ENCODE results near the gene TFAP2E. TPM values are rescaled to one million over a fixed set of nuclear protein-coding genes. Genes with fewer than 3 reads are reported as not detected.
A peak's percentile ranks its signal among the peaks of the same experiment; 100 is the strongest.

Gene TFAP2E
- total RNA-seq, 1 donor from 2014 or later = 3.6 TPM

DNA sequence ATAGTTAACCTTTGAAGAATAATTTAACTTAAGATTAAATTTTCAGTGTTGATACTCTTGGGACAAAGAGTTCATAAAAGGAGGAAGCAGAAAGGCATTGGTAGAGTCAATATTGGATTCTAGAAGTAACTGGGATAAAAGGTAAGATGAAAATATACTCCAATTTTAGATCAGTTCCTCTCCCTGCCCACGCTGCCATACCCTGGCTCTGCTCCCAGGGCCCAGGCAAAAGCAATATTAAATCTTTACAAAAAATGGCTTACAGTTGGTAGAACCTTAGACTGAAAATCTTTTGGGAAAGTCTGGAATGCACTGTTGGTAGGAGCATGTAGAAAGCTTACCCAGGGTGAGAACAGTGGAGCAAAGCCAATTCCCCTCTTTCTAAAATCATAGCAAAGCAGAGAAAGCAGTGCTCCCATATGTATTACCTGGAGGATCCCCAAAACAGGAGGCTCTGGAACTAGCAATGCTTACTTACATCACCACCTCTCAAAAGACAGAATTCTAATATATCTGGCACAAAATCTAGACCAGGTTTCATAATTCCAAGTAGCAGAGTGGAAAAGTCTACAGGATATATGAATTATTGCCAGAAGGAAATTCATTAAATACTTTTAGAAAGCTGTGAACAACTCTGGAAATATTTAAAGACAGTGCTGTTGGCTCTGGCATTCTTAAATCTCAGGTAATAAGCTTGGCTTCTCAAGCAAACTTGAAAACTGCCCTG, 40.5 kb upstream of the TFAP2E start:
- Mint-ChIP-seq H3K4me1 (ENCODE audit: unreplicated experiment) (peaks cover 9% of the 10 kb centered on the region), H3K36me3 (ENCODE audit: low read depth, unreplicated experiment) (peaks cover 25% of the 10 kb centered on the region), H3K27me3 (ENCODE audit: unreplicated experiment) (no peaks in the 10 kb centered on the region), H3K4me3 (ENCODE audit: unreplicated experiment) (no peak overlapping the region), H3K27ac (ENCODE audit: unreplicated experiment) (no peak overlapping the region), H3K9me3 (ENCODE audit: unreplicated experiment) (no peaks in the 10 kb centered on the region)
- DNase-seq (ENCODE audit: low spot score) = no peak
- TF ChIP-seq, protein P1, sequence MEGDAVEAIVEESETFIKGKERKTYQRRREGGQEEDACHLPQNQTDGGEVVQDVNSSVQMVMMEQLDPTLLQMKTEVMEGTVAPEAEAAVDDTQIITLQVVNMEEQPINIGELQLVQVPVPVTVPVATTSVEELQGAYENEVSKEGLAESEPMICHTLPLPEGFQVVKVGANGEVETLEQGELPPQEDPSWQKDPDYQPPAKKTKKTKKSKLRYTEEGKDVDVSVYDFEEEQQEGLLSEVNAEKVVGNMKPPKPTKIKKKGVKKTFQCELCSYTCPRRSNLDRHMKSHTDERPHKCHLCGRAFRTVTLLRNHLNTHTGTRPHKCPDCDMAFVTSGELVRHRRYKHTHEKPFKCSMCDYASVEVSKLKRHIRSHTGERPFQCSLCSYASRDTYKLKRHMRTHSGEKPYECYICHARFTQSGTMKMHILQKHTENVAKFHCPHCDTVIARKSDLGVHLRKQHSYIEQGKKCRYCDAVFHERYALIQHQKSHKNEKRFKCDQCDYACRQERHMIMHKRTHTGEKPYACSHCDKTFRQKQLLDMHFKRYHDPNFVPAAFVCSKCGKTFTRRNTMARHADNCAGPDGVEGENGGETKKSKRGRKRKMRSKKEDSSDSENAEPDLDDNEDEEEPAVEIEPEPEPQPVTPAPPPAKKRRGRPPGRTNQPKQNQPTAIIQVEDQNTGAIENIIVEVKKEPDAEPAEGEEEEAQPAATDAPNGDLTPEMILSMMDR (IDR thresholded peaks at IDR 0.05; ENCODE audit: unreplicated experiment) = no peak

DNA sequence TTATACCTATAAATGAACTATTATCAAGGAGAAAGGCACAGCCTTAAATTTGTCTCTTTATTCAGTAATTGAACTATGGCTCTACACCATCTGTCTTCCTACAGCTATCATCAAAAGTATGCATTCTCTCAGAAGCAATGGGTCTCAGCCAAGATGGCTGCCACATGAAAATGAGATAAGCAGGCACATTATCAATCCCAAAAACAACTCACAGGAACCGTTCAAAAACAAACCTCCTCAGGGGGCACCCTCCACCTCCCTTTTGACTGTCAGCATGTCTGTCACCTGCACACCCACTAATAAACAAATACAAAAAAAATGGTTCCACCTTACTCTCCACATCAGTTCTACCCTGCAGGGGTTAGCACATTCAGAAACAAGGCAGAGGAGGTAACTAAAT, 39.5 kb upstream of the TFAP2E start:
- H3K4me1 Mint-ChIP-seq (ENCODE audit: unreplicated experiment) = peaks cover 12% of the 10 kb centered on the region
- H3K27me3 Mint-ChIP-seq (ENCODE audit: unreplicated experiment) = no peaks in the 10 kb centered on the region
- TF ChIP-seq, protein P1 (IDR thresholded peaks at IDR 0.05; ENCODE audit: unreplicated experiment) = no peak
- H3K36me3 Mint-ChIP-seq (ENCODE audit: low read depth, unreplicated experiment) = peaks cover 25% of the 10 kb centered on the region
- no peaks in the 10 kb centered on the region for H3K9me3 Mint-ChIP-seq (ENCODE audit: unreplicated experiment)
- no peak for DNase-seq (ENCODE audit: low spot score)
- peak overlapping the region; percentile 4 for H3K27ac Mint-ChIP-seq (ENCODE audit: unreplicated experiment)
- no peak overlapping the region for H3K4me3 Mint-ChIP-seq (ENCODE audit: unreplicated experiment)

DNA sequence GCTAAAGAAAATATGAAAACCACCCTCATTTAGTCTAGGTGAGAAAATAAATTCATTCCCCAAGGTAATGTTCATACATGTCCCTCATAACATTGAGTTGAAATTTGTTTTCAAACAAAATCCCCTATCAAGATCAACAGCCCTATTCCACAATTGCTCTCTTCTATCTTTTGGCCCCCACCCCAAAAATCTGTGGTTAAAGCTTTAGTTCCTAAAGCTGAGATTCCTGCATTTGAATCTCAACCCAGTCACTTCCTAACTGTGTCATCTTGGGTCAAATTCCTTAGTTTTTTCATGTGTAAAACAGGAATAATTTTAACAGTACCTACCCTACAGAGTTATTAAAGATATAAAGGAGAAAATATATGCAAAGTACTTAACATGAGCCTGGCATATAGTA, 37.9 kb upstream of the TFAP2E start:
- H3K9me3 Mint-ChIP-seq (ENCODE audit: unreplicated experiment) = no peaks in the 10 kb centered on the region
- H3K27ac Mint-ChIP-seq (ENCODE audit: unreplicated experiment) = no peak overlapping the region
- no peak overlapping the region for H3K4me3 Mint-ChIP-seq (ENCODE audit: unreplicated experiment)
- peaks cover 16% of the 10 kb centered on the region for H3K36me3 Mint-ChIP-seq (ENCODE audit: low read depth, unreplicated experiment)
- TF ChIP-seq, protein P1 (IDR thresholded peaks at IDR 0.05; ENCODE audit: unreplicated experiment) = no peak
- peaks cover 21% of the 10 kb centered on the region for H3K4me1 Mint-ChIP-seq (ENCODE audit: unreplicated experiment)
- DNase-seq (ENCODE audit: low spot score) = no peak
- H3K27me3 Mint-ChIP-seq (ENCODE audit: unreplicated experiment) = no peaks in the 10 kb centered on the region

DNA sequence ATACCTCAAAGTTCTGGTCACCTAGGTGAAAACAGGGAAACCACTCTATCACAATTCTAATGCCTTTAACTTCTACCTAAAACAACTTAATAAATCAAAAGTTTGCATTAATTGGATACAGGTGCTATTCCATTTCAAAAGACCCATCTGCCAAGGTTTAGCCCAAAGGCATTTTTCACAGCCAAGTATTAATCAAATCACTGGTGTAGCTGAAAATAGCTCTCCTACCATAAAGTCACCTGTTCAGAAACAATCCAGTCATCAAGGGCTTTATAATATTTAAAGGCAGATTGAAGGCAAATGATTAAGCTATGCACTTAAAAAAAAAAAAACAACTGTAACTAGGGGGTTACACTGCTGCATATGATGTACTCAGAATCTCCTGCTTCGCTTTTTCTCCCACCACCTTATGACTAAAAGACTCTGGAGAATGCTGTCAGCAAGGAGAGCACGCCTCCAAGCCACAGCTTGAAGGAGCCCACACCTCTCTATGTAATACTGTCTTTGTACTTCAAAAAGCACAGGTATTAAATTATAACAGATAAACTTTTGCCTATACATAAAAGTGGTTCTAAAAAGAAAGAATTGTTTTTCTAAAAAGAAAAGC, 36.5 kb upstream of the TFAP2E start:
- DNase-seq (ENCODE audit: low spot score) = no peak
- TF ChIP-seq, protein P1 (IDR thresholded peaks at IDR 0.05; ENCODE audit: unreplicated experiment) = no peak
- Mint-ChIP-seq H3K27ac (ENCODE audit: unreplicated experiment) (no peak overlapping the region), H3K4me1 (ENCODE audit: unreplicated experiment) (peaks cover 21% of the 10 kb centered on the region), H3K27me3 (ENCODE audit: unreplicated experiment) (no peaks in the 10 kb centered on the region), H3K36me3 (ENCODE audit: low read depth, unreplicated experiment) (peaks cover 8% of the 10 kb centered on the region), H3K4me3 (ENCODE audit: unreplicated experiment) (no peak overlapping the region), H3K9me3 (ENCODE audit: unreplicated experiment) (no peaks in the 10 kb centered on the region)

- no peak overlapping the region for H3K27ac Mint-ChIP-seq (ENCODE audit: unreplicated experiment)
- H3K27me3 Mint-ChIP-seq (ENCODE audit: unreplicated experiment) = no peaks in the 10 kb centered on the region
- H3K36me3 Mint-ChIP-seq (ENCODE audit: low read depth, unreplicated experiment) = peaks cover 6% of the 10 kb centered on the region
- TF ChIP-seq, protein P1 (IDR thresholded peaks at IDR 0.05; ENCODE audit: unreplicated experiment) = no peak
- peaks cover 21% of the 10 kb centered on the region for H3K4me1 Mint-ChIP-seq (ENCODE audit: unreplicated experiment)
- no peak for DNase-seq (ENCODE audit: low spot score)
- H3K4me3 Mint-ChIP-seq (ENCODE audit: unreplicated experiment) = no peak overlapping the region
- no peaks in the 10 kb centered on the region for H3K9me3 Mint-ChIP-seq (ENCODE audit: unreplicated experiment)
Observed at GRCh38 chr1:35537806-35538205, 35.3 kb upstream of the TFAP2E start.
